ENCODE results near the gene VDR.

The VDR gene

GRCh38 chr12:47903151-47903611 is 1.6 kb downstream of the VDR start:
- Histone ChIP-seq H3K27me3 (ENCODE audit: insufficient read depth, low read length, poor library complexity, severe bottlenecking) (no peaks in the 10 kb centered on the region), H3K79me2 (ENCODE audit: insufficient read depth, low read length) (no peaks in the 10 kb centered on the region), H3K4me2 (ENCODE audit: low read depth, low read length, poor library complexity, severe bottlenecking) (peak overlapping the region; percentile 68)

GRCh38 chr12:47902131-47902639 is 2.6 kb downstream of the VDR start:
- Histone ChIP-seq H4K20me1 (ENCODE audit: insufficient read depth, low read length, poor library complexity, severe bottlenecking) (no peaks in the 10 kb centered on the region), H3K27me3 (ENCODE audit: insufficient read depth, low read length, poor library complexity, severe bottlenecking) (no peaks in the 10 kb centered on the region), H3K9me2 (replicated peaks; ENCODE audit: low read depth, low read length) (no peaks in the 10 kb centered on the region), H3F3A (ENCODE audit: low read depth) (no peaks in the 10 kb centered on the region), H3K4me3 (ENCODE audit: low read length, poor library complexity, severe bottlenecking) (no peak overlapping the region), H3K4me2 (ENCODE audit: low read depth, low read length, poor library complexity, severe bottlenecking) (no peak overlapping the region), H3K36me3 (ENCODE audit: insufficient read depth, low read length) (no peaks in the 10 kb centered on the region), H3K4me1 (ENCODE audit: insufficient read depth, low read length, poor library complexity, severe bottlenecking) (peaks cover 47% of the 10 kb centered on the region), H2AFZ (ENCODE audit: low read length) (no peak overlapping the region), H3K9me3 (ENCODE audit: insufficient read depth, low read depth, low read length) (no peaks in the 10 kb centered on the region), H3K9ac (ENCODE audit: low read depth, low read length, poor library complexity, severe bottlenecking) (no peak overlapping the region), H3K79me2 (ENCODE audit: insufficient read depth, low read length) (no peaks in the 10 kb centered on the region)
- no peak for TF ChIP-seq CTCF (conservative IDR thresholded peaks at IDR 0.05; ENCODE audit: low read length)
- TF ChIP-seq EZH2phosphoT487 (IDR thresholded peaks at IDR 0.05; ENCODE audit: borderline replicate concordance): no peak

More at GRCh38 chr12:47903151-47903611, 1.6 kb downstream of the VDR start:
- Histone ChIP-seq H3K4me1 (ENCODE audit: insufficient read depth, low read length, poor library complexity, severe bottlenecking) (peaks cover 47% of the 10 kb centered on the region), H2AFZ (ENCODE audit: low read length) (0 out of 2 replicates have a peak overlapping the region, but pooled peaks have one; percentile 65), H3K9me2 (replicated peaks; ENCODE audit: low read depth, low read length) (no peaks in the 10 kb centered on the region), H3F3A (ENCODE audit: low read depth) (no peaks in the 10 kb centered on the region), H3K4me3 (ENCODE audit: low read length, poor library complexity, severe bottlenecking) (no peak overlapping the region), H4K20me1 (ENCODE audit: insufficient read depth, low read length, poor library complexity, severe bottlenecking) (no peaks in the 10 kb centered on the region), H3K9me3 (ENCODE audit: insufficient read depth, low read depth, low read length) (no peaks in the 10 kb centered on the region), H3K9ac (ENCODE audit: low read depth, low read length, poor library complexity, severe bottlenecking) (peak overlapping the region; percentile 27), H3K36me3 (ENCODE audit: insufficient read depth, low read length) (no peaks in the 10 kb centered on the region)
- TF ChIP-seq CTCF (conservative IDR thresholded peaks at IDR 0.05; ENCODE audit: low read length): no peak
- no peak for TF ChIP-seq EZH2phosphoT487 (IDR thresholded peaks at IDR 0.05; ENCODE audit: borderline replicate concordance)

- Histone ChIP-seq H3K9me3 (ENCODE audit: insufficient read depth, low read depth, low read length) (no peaks in the 10 kb centered on the region), H3F3A (ENCODE audit: low read depth) (no peaks in the 10 kb centered on the region), H3K4me1 (ENCODE audit: insufficient read depth, low read length, poor library complexity, severe bottlenecking) (peaks cover 47% of the 10 kb centered on the region), H3K4me3 (ENCODE audit: low read length, poor library complexity, severe bottlenecking) (no peak overlapping the region), H3K79me2 (ENCODE audit: insufficient read depth, low read length) (no peaks in the 10 kb centered on the region), H3K9ac (ENCODE audit: low read depth, low read length, poor library complexity, severe bottlenecking) (no peak overlapping the region), H2AFZ (ENCODE audit: low read length) (no peak overlapping the region), H4K20me1 (ENCODE audit: insufficient read depth, low read length, poor library complexity, severe bottlenecking) (no peaks in the 10 kb centered on the region), H3K36me3 (ENCODE audit: insufficient read depth, low read length) (no peaks in the 10 kb centered on the region), H3K27me3 (ENCODE audit: insufficient read depth, low read length, poor library complexity, severe bottlenecking) (no peaks in the 10 kb centered on the region), H3K4me2 (ENCODE audit: low read depth, low read length, poor library complexity, severe bottlenecking) (peak overlapping the region; percentile 46), H3K9me2 (replicated peaks; ENCODE audit: low read depth, low read length) (no peaks in the 10 kb centered on the region)
- TF ChIP-seq EZH2phosphoT487 (IDR thresholded peaks at IDR 0.05; ENCODE audit: borderline replicate concordance): no peak
- no peak for TF ChIP-seq CTCF (conservative IDR thresholded peaks at IDR 0.05; ENCODE audit: low read length)
Observed at GRCh38 chr12:47901718-47902093, 3.1 kb downstream of the VDR start.

Data from Loucy (cell line).